Stimulated activated CD4-positive, alpha-beta T cell treated with anti-CD3 and anti-CD28 coated beads, TNF-alpha, amount 100 ng/mL, for 24 hours (primary cell): ENCODE results near the gene FAM13A.
"Not testable (repeated sequence)": the region's sequence is repeated elsewhere in the genome, so short reads cannot be mapped to it uniquely, and the experiment has no call there.

Experiments
- DNase-seq, 3 experiments: peaks; one replicate each; pipeline ENCODE4 v3.0.0-alpha.2; 2020; ENCODE audit warnings: low read depth in 3 of 3

FAM13A gene

GRCh38 chr4:89042055-89042454, 14.9 kb downstream of the FAM13A start:
- no peak for DNase-seq

GRCh38 chr4:89039730-89040338, 17.2 kb downstream of the FAM13A start:
- no peak for DNase-seq

- DNase-seq: no peak
These were observed 20.4 kb downstream of the FAM13A start for GRCh38 chr4:89036535-89036934.

- no peak for DNase-seq
These were observed 25.7 kb downstream of the FAM13A start for GRCh38 chr4:89031272-89031671.

- no peak for DNase-seq
These were observed 27.4 kb downstream of the FAM13A start for GRCh38 chr4:89029591-89029990.

- DNase-seq: no peak
These were observed 30.4 kb downstream of the FAM13A start for GRCh38 chr4:89026542-89026941.

- peak; percentile 11 to 37 (median 12) for DNase-seq
These were observed 32.8 kb downstream of the FAM13A start for GRCh38 chr4:89024051-89024675.

- no peak for DNase-seq
These were observed 33.8 kb downstream of the FAM13A start for GRCh38 chr4:89023140-89023539.

GRCh38 chr4:89022426-89023128, 34.4 kb downstream of the FAM13A start:
- DNase-seq: no peak

GRCh38 chr4:89021684-89022083, 35.3 kb downstream of the FAM13A start:
- DNase-seq: no peak

GRCh38 chr4:89021062-89021461, 35.9 kb downstream of the FAM13A start:
- no peak for DNase-seq

- DNase-seq: not testable (repeated sequence)
These were observed 42.1 kb downstream of the FAM13A start for GRCh38 chr4:89014897-89015296.

- DNase-seq: no peak
These were observed 47.1 kb downstream of the FAM13A start for GRCh38 chr4:89009761-89010369.

- no peak for DNase-seq
These were observed 47.9 kb downstream of the FAM13A start for GRCh38 chr4:89009115-89009514.

GRCh38 chr4:89008166-89008565, 48.8 kb downstream of the FAM13A start:
- no peak for DNase-seq

- DNase-seq: no peak
These were observed 49.5 kb downstream of the FAM13A start for GRCh38 chr4:89007338-89007939.

GRCh38 chr4:89006307-89006706, 50.7 kb downstream of the FAM13A start:
- DNase-seq: no peak

GRCh38 chr4:89005066-89005465, 51.9 kb downstream of the FAM13A start:
- not testable (repeated sequence) for DNase-seq

- DNase-seq: no peak
These were observed 55.1 kb downstream of the FAM13A start for GRCh38 chr4:89001647-89002445.

- no peak for DNase-seq
These were observed 56.1 kb downstream of the FAM13A start for GRCh38 chr4:89000844-89001360.

- DNase-seq: no peak
These were observed 56.6 kb downstream of the FAM13A start for GRCh38 chr4:89000382-89000781.
